Nephron (organoid): ENCODE results near the gene TNFAIP2.

Source experiments
- H3K27ac Mint-ChIP-seq, 3 experiments: 2 replicates each; pipeline ENCODE4 v1.8.0; 2020; ENCODE audit warnings: mixed read lengths in 3 of 3, mild to moderate bottlenecking in 2 of 3, moderate library complexity in 1 of 3
- H3K27me3 Mint-ChIP-seq: 2 replicates; pipeline ENCODE4 v1.8.0; 2021; ENCODE audit warnings: low read depth, mild to moderate bottlenecking, moderate library complexity, mixed read lengths
- H3K36me3 Mint-ChIP-seq: 2 replicates; pipeline ENCODE4 v1.8.0; 2020; ENCODE audit warnings: low read depth, mixed read lengths
- H3K4me1 Mint-ChIP-seq: 2 replicates; pipeline ENCODE4 v1.8.0; 2020; ENCODE audit warnings: mixed read lengths
- H3K4me3 Mint-ChIP-seq, 3 experiments: 2 replicates each; pipeline ENCODE4 v1.8.0; 2020; ENCODE audit warnings: mild to moderate bottlenecking in 3 of 3, mixed read lengths in 3 of 3, moderate library complexity in 2 of 3
- H3K9me3 Mint-ChIP-seq: 2 replicates; pipeline ENCODE4 v1.8.0; 2020; ENCODE audit warnings: mixed read lengths
- TF ChIP-seq, protein P1 (sequence below), 3 experiments: fragments of 200-600 bp; sonication (generic); IDR thresholded peaks; one replicate each; pipeline ENCODE4 v1.5.0; 2021; ENCODE audit warnings: antibody characterized with exemption in 3 of 3; ENCODE audit not compliant: unreplicated experiment in 3 of 3

The TNFAIP2 gene

DNA sequence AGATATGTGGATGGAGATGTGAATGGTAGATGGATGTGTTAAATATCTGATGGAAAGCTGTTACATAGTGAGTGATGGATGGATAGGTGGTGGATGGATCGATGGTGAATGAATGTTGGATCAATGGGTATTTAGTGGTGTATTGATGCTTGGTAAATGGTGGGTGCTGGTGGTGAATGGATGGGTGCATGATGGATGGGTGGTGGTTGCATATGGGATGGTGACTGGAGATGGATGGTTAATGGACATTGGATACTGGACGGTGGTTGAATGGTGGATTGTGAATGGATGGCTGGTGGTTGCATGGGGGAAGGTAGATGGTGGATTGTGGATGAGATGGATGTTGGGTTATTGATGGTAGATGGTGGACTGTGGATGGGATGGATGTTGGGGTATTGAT lies 41.3 kb upstream of the TNFAIP2 start:
- Mint-ChIP-seq H3K27me3 (peaks cover 25% of the 10 kb centered on the region), H3K4me3 (no peak overlapping the region), H3K27ac (no peak overlapping the region), H3K4me1 (no peaks in the 10 kb centered on the region), H3K9me3 (peaks cover 2% of the 10 kb centered on the region), H3K36me3 (no peaks in the 10 kb centered on the region)
- TF ChIP-seq, protein P1, sequence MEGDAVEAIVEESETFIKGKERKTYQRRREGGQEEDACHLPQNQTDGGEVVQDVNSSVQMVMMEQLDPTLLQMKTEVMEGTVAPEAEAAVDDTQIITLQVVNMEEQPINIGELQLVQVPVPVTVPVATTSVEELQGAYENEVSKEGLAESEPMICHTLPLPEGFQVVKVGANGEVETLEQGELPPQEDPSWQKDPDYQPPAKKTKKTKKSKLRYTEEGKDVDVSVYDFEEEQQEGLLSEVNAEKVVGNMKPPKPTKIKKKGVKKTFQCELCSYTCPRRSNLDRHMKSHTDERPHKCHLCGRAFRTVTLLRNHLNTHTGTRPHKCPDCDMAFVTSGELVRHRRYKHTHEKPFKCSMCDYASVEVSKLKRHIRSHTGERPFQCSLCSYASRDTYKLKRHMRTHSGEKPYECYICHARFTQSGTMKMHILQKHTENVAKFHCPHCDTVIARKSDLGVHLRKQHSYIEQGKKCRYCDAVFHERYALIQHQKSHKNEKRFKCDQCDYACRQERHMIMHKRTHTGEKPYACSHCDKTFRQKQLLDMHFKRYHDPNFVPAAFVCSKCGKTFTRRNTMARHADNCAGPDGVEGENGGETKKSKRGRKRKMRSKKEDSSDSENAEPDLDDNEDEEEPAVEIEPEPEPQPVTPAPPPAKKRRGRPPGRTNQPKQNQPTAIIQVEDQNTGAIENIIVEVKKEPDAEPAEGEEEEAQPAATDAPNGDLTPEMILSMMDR (IDR thresholded peaks at IDR 0.05; ENCODE audit: unreplicated experiment in 3 of 3) = no peak

DNA sequence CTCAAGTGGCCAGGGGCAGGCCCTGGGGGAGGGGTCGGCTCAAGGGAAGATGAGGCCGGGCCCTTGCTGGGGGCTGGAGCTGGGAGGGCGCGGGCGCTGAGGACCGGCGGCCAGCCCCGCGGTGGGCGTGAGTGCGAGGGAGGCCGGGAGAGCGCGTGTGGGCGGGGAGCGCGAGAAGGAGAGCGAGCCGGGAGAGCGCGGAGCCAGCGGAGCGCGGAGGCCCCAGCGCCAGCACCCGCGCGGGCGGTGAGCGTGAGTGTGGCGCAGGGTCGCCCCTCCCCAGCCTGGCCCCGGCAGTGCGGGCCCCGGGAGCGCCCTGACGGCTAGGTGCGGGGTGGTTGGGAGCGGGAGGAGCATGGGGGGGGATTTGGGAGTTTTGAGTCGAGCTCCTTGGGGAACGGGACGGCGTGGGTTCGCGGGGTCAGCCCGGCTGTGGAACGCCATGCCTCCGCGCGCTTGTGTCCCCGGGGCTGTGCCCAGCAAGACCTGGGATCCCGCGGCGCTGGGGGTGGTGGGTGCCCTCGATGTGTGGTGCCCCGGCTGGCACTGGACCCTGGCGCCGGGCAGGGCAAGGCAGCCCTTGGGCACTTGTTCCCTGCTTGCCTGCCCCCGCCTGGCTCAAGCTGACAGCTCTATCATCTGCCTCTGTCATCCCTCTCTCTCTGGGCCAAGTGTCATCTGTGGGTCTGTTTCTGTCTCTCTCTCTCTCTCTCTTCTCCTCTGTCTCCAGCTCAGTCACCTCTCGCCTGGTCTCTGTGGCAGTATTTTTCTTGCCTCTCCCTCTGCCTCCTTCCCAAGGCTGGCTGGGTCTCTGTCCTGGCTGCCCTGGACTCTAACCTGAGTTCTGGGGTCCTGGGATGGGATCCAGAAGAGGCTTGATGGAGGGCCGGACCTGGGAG lies 39.0 kb upstream of the TNFAIP2 start, which contains the start of gene LBHD2:
LBHD2 (plus strand) TSS at position 190 of the 899 bp plus-strand sequence. CDS start 1,803 bp downstream, outside the sequence.
- Mint-ChIP-seq H3K27me3 (peaks cover 21% of the 10 kb centered on the region), H3K9me3 (peaks cover 2% of the 10 kb centered on the region), H3K4me1 (no peaks in the 10 kb centered on the region), H3K27ac (no peak within 1 kb of the TSS), H3K36me3 (no peaks in the 10 kb centered on the region), H3K4me3 (peak within 1 kb of the TSS; percentile 22 to 48 (median 23))
- TF ChIP-seq, protein P1 (IDR thresholded peaks at IDR 0.05; ENCODE audit: unreplicated experiment in 3 of 3) = no peak

DNA sequence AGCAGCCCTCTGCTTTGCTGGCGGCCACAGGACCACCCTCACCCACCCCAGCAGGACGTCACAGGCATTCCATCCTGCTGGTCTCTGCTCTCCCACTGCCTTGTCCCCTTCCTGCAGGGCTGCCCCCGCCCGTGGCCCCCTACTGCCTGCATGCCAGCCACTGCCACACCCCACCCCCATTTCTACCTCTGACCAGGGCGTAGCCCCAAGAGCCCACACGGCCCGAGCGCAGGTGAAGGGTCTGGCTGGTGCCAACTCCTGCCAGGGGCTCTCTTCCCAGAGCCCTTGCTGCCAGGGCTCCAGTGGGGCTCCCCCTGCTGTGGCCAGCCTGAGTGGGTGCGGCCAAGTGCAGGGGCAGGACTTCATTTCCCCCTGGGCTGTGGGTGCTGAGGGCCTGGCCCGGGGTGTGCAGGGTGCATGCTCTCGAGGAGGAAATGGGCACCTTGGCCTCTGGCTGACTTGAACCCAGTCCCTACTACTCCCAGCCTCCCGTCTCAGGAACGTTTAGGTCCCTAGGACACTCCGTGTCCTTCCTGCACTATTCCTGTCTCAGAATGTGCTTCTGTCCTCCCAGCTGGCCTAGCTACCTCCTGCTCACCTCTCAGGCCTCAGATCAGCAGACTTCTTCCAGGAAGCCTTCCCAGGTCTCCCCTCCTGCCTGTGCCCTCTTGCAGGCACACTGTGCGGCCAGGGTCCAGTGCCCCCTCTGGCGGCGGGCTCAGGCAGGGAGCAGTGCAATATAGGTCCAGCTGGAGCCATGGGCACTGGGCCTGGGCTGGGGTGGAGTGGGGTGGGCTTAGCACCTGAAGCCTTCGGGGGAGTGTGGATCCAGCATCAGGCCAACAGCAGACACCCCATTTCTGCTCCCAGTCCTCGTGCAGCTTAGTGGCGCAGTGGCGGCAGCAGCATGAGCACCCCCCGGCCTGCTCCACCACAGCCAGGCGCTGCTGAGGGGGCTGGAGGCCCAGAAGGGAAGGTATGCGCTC lies 37.9 kb upstream of the TNFAIP2 start:
- Mint-ChIP-seq H3K9me3 (peaks cover 2% of the 10 kb centered on the region), H3K27ac (no peak overlapping the region), H3K36me3 (no peaks in the 10 kb centered on the region), H3K4me3 (peak overlapping the region in 1 of 3 experiments; percentile 46), H3K27me3 (peaks cover 21% of the 10 kb centered on the region), H3K4me1 (no peaks in the 10 kb centered on the region)
- TF ChIP-seq, protein P1 (IDR thresholded peaks at IDR 0.05; ENCODE audit: unreplicated experiment in 3 of 3) = no peak

DNA sequence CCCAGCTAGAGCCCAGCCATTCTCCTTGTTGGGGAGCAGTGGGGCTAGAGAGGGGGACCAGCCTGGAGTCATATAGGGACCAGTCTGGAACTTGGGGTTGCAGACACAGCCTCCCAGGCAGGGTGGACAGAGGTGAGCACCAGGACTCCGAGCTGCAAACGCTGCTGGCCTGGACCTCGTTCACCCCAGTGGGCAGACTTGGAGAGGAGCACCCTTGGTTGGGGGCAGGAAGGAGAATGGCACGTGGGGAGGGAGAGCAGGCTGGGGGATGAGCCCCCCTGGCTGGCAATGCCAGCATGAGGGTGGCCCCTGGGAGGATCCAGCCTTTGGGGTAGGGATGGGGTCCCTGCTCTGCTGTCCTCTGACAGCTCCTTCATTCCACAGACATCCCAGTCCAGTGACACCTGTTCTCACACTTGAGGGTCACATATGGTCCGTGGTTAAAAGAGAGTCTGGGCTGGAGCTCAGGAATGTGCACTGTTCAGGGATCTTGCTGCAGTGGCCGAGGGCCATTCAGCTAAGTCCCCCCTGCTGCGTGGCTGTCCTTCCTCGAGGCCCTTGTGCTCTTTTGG lies 36.4 kb upstream of the TNFAIP2 start:
- Mint-ChIP-seq H3K9me3 (peaks cover 2% of the 10 kb centered on the region), H3K4me1 (no peaks in the 10 kb centered on the region), H3K36me3 (no peaks in the 10 kb centered on the region), H3K27ac (no peak overlapping the region), H3K27me3 (peaks cover 28% of the 10 kb centered on the region), H3K4me3 (no peak overlapping the region)
- TF ChIP-seq, protein P1 (IDR thresholded peaks at IDR 0.05; ENCODE audit: unreplicated experiment in 3 of 3) = no peak

DNA sequence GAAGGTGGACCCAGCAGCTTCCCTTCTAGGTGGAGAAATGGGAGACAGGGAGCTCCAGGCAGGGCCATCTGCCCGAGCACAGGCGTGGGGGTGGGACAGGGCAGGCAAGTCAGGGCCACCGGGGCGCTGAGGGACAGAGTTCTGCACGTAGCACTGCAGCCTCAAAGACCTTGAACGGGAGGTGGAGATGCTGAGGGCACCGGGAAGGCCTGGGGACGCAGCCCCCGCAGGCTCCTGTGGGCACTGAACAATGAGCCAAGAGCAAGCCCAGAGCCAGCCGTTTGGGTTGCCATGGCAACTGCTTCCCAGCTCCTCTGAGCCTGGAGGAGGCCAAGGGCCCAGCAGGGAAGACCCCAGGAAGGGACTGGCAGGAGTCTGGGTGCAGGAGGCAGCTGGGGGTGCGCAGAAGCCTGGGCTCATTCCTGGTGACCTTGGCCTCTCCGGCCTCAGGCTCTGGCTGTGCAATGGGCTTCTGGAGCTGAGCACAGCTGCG lies 35.9 kb upstream of the TNFAIP2 start:
- peaks cover 32% of the 10 kb centered on the region for H3K27me3 Mint-ChIP-seq
- TF ChIP-seq, protein P1 (IDR thresholded peaks at IDR 0.05; ENCODE audit: unreplicated experiment in 3 of 3) = no peak
- no peaks in the 10 kb centered on the region for H3K4me1 Mint-ChIP-seq
- no peaks in the 10 kb centered on the region for H3K36me3 Mint-ChIP-seq
- H3K4me3 Mint-ChIP-seq = no peak overlapping the region
- peaks cover 2% of the 10 kb centered on the region for H3K9me3 Mint-ChIP-seq
- H3K27ac Mint-ChIP-seq = no peak overlapping the region
